M059J (cell line): ENCODE data around the gene RABL3. TPM values are rescaled to one million over a fixed set of nuclear protein-coding genes. Genes with fewer than 3 reads are reported as not detected.
A peak's percentile ranks its signal among the peaks of the same experiment; 100 is the strongest.
"Not testable (repeated sequence)": the region's sequence is repeated elsewhere in the genome, so short reads cannot be mapped to it uniquely, and the experiment has no call there.

Experiments used
- DNase-seq: peaks from one replicate; pipeline ENCODE4 v3.0.0-alpha.2; 2012; ENCODE audit warnings: low read depth
- total RNA-seq: library from RNA; depleted of rRNA; stranded (reverse); fragments of >200 nt; shearing (Covaris generic); gene quantifications from 2 replicates; pipeline ENCODE4 v1.2.3, GENCODE V29; 2014; rRNA removed

The RABL3 gene
- total RNA-seq: 27.9 and 37.7 TPM in 2 replicates

- peak; percentile 100 for DNase-seq
Measured at GRCh38 chr3:120742198-120742848, at the start of gene RABL3, which contains the start of gene GTF2E1. Gene RABL3 (minus strand): TSS chr3:120742516. CDS start chr3:120742507, 9 bp downstream. Gene GTF2E1 (plus strand): TSS chr3:120742744. CDS start chr3:120750553, 7,809 bp downstream.

- DNase-seq: peak; percentile 85
Measured at GRCh38 chr3:120791913-120792312, 49.6 kb upstream of the RABL3 start.

- DNase-seq: no peak
Measured at GRCh38 chr3:120791010-120791409, 48.7 kb upstream of the RABL3 start.

- DNase-seq: peak; percentile 56
Measured at GRCh38 chr3:120785832-120786231, 43.5 kb upstream of the RABL3 start.

GRCh38 chr3:120780977-120781376 lies 38.7 kb upstream of the RABL3 start:
- peak; percentile 95 for DNase-seq

GRCh38 chr3:120778776-120779175 lies 36.5 kb upstream of the RABL3 start:
- DNase-seq: no peak

GRCh38 chr3:120775411-120775810 lies 33.1 kb upstream of the RABL3 start:
- DNase-seq: no peak

GRCh38 chr3:120773932-120774331 lies 31.6 kb upstream of the RABL3 start:
- DNase-seq: peak; percentile 76

GRCh38 chr3:120772081-120772480 lies 29.8 kb upstream of the RABL3 start:
- DNase-seq: peak; percentile 62

GRCh38 chr3:120770891-120771290 lies 28.6 kb upstream of the RABL3 start:
- DNase-seq: no peak

GRCh38 chr3:120769436-120769835 lies 27.1 kb upstream of the RABL3 start:
- DNase-seq: no peak

- no peak for DNase-seq
Measured at GRCh38 chr3:120767106-120767505, 24.8 kb upstream of the RABL3 start.

- no peak for DNase-seq
Measured at GRCh38 chr3:120766576-120766975, 24.3 kb upstream of the RABL3 start.

GRCh38 chr3:120765830-120766493 lies 23.6 kb upstream of the RABL3 start:
- DNase-seq: no peak

- DNase-seq: peak; percentile 12
Measured at GRCh38 chr3:120764206-120764605, 21.9 kb upstream of the RABL3 start.

- no peak for DNase-seq
Measured at GRCh38 chr3:120763601-120764000, 21.3 kb upstream of the RABL3 start.

GRCh38 chr3:120762615-120763014 lies 20.3 kb upstream of the RABL3 start:
- peak; percentile 16 for DNase-seq

GRCh38 chr3:120758551-120758950 lies 16.2 kb upstream of the RABL3 start:
- not testable (repeated sequence) for DNase-seq

- no peak for DNase-seq
Measured at GRCh38 chr3:120756061-120756460, 13.7 kb upstream of the RABL3 start.

- DNase-seq: no peak
Measured at GRCh38 chr3:120753810-120754209, 11.5 kb upstream of the RABL3 start.

- no peak for DNase-seq
Measured at GRCh38 chr3:120752865-120753264, 10.5 kb upstream of the RABL3 start.

GRCh38 chr3:120752230-120752629 lies 9.9 kb upstream of the RABL3 start:
- DNase-seq: no peak

- peak; percentile 18 for DNase-seq
Measured at GRCh38 chr3:120749843-120750242, 7.5 kb upstream of the RABL3 start.
